GM19023 (cell line): ENCODE results near the gene RGL3.
"Not testable (repeated sequence)": the region's sequence is repeated elsewhere in the genome, so short reads cannot be mapped to it uniquely, and the experiment has no call there.

Source experiments
- ATAC-seq: cut with Tn5 transposase; IDR thresholded peaks from one replicate; pipeline ENCODE4 v1.9.1; 2021; ENCODE audit warnings: mild to moderate bottlenecking, moderate library complexity; ENCODE audit not compliant: unreplicated experiment

The RGL3 gene

DNA sequence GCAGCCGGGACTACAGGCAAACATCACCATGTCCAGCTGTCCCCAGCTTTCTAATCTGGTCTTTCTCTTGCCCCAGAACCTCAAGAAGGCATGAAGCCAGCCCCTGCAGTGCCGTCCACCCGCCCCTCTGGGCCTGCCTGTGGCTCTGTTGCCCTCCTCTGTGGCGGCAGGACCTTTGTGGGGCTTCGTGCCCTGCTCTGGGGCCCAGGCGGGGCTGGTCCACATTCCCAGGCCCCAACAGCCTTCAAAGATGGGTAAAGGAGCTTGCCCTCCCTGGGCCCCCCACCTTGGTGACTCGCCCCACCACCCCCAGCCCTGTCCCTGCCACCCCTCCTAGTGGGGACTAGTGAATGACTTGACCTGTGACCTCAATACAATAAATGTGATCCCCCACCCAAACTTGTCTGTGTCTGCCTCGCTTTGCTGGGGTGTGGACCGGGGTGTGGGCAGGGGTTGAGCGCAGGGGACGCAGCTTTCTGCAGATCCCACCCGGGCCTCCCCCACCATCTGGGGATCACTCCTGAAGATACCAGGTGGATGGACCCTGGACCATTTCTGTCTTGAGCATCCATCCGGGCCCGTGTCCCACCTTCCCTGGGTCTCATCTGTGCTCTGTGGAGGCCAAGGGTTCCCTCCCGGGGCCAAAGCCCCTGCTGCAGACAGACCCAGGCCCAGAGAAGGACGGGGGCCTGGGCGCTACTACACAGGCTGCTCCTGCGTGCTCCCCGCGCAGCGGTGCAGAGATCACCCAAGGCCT lies 31.6 kb upstream of the RGL3 start:
- ATAC-seq: no peak

- no peak for ATAC-seq
Observed at GRCh38 chr19:11448923-11449554, 29.9 kb upstream of the RGL3 start.

GRCh38 chr19:11448410-11448809 lies 29.3 kb upstream of the RGL3 start:
- no peak for ATAC-seq

DNA sequence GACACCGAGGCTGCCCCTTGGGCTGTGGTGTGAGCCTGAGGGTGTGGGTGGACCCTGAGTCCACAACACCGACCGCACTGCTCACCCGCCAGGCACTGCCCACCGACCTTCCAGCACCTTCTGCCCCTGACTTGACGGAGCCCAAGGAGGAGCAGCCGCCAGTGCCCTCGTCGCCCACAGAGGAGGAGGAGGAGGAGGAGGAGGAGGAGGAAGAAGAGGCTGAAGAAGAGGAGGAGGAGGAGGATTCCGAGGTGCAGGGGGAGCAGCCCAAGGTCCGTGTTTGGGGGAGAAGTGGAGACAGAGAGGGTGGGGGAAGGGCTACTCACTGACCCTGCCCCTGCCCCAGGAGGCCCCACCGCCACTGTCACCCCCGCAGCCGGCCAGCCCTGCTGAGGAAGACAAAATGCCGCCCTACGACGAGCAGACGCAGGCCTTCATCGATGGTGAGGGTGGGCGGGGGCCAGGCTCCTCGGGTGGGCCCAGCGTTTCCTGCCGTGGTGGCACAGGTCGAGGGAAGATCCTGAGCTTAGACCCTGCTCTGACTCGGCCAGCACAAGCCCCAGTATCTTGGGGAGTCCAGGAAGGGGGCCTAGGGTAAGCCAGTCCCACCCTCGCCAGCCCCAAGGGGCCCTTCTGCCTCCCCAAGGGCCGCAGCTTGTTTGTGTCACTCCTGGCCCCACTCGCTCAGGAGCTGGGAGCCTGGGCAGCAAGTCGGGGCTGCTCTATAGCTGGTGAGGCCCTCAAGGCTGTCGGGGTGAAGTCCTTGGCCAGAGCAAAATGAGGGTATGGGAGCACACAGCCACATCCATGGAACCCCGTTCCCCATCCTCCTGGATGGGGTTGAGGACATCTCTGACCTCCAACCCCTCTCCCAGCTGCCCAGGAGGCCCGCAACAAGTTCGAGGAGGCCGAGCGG lies 28.5 kb upstream of the RGL3 start:
- no peak for ATAC-seq

GRCh38 chr19:11446652-11447301 lies 27.7 kb upstream of the RGL3 start:
- ATAC-seq: no peak

- ATAC-seq: no peak
Observed at GRCh38 chr19:11446271-11446651, 27.1 kb upstream of the RGL3 start.

- ATAC-seq: no peak
Observed at GRCh38 chr19:11445141-11445540, 26.0 kb upstream of the RGL3 start.

- no peak for ATAC-seq
Observed at GRCh38 chr19:11444059-11444458, 24.9 kb upstream of the RGL3 start.

GRCh38 chr19:11437955-11438354 lies 18.8 kb upstream of the RGL3 start:
- ATAC-seq: no peak

GRCh38 chr19:11435833-11436313 lies 16.8 kb upstream of the RGL3 start:
- ATAC-seq: no peak

DNA sequence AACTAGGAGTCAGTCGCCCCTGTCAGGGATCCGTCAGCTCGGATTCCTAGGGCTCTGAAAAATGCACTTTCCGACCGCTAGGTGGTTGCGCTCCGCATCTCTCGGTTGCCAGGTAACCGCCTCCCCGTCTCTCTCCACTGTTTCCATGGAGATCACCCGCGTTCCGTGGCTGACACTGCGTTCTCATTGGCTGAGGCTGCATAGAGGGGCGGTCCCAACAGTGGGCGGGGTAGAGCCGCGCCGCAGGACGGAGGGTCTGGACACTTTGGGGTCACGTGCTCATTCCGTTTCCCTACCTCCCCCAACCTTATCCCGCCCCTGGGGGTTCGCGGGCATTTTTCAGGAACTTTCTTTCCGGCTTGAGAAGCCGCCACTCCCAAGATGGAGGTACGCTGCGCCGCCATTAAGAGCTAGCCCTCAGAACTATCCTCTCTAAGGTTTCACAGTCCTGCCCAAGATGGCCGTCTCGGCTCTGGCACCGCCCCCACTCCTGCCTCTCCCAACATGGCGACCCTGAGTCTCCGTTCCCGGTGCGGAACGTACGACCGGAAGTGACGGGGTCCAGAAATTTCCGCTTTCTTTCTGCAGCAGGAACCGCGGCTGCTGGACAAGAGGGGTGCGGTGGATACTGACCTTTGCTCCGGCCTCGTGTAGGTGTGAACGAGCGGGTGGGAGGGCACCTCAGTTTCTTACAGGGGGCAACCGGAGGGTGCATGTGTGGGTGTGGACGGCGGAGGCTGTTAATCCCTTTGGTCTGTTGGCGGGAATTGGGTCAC lies 16.1 kb upstream of the RGL3 start, which contains the start of the genes ODAD3 and PRKCSH:
ODAD3 (minus strand) TSS at position 65 of the 776 bp plus-strand sequence. CDS start 105 bp downstream, outside the sequence.
PRKCSH (plus strand) TSS at position 579 of the 776 bp plus-strand sequence. CDS start 483 bp downstream, outside the sequence.
- peak; percentile 86 for ATAC-seq

DNA sequence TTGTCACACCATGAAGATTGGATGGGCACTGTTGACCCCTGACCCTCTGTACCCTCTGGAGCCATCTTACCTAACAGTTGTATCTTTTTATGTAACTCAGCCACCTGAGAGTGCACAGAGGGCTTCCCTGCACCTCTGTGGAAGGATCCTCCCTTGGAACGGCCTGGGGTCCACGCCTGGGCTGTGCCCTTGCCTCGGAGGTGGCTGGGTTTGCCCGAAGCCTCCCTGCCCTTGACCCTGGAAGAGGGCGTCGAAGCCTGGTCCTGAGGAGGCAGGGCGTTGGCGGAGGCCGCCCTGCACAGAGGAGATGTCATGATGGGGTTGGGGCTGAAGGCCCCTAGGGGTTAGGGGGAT lies 15.6 kb upstream of the RGL3 start:
- ATAC-seq: peak; percentile 5

GRCh38 chr19:11433526-11433925 lies 14.4 kb upstream of the RGL3 start:
- not testable (repeated sequence) for ATAC-seq

- no peak for ATAC-seq
Observed at GRCh38 chr19:11426656-11427055, 7.5 kb upstream of the RGL3 start.

DNA sequence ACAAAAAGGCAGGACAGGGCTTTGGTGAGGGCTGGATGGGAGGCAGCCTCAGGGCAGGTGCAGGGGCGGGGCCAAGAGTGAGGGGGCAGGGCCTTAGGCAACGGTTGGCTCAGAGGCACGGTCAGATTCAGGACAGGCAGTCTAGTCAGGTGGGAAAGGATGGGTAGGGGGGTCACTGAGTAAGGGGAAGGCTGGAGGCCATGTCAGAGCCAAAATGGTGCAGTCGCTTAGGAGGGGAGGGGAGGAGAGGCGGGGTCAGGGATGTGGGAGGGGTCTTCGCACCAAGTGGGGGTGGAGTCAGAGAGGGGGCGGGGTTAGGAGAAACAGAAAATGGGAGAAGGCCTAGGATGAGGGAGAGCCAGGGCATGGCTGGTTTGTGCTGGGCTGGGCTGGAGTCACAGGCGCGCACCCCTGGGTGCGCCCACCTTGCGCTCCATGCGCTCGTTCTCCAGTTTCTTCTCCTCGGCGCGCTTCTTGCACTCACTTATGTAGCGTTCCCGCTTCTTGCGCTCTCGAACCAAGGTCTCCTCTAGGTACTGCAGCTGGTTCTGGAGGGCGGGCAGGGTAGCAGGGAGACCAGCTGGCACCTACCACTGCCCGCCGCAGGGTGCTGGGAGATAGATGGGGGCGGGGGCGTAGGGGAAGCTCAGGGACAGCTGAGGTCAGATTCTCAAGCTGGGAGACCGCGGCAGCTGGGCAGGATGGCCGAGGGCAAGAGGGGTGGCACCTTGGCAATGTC lies 6.8 kb upstream of the RGL3 start:
- ATAC-seq: no peak

DNA sequence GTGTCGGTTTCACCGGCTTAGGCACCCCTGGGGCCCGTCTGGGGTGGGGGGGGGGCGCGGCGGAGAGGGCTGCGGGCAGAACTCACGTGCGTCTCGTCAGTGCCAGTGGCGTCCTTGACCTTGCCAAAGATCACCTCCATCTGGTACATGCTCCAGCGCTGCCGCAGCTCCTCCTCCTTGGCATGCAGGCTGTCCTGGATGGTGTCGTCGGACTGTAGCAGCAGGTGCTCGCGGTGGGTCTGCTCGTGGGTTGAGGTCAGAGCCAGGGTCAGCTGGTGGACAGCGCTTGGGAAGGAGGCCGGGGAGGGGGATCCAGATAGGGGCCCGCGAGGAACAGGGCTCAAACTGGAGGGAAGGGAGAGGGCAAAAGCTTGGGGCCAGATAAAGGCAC lies 4.7 kb upstream of the RGL3 start:
- ATAC-seq: no peak

- no peak for ATAC-seq
Observed at GRCh38 chr19:11423164-11423790, 4.2 kb upstream of the RGL3 start.

DNA sequence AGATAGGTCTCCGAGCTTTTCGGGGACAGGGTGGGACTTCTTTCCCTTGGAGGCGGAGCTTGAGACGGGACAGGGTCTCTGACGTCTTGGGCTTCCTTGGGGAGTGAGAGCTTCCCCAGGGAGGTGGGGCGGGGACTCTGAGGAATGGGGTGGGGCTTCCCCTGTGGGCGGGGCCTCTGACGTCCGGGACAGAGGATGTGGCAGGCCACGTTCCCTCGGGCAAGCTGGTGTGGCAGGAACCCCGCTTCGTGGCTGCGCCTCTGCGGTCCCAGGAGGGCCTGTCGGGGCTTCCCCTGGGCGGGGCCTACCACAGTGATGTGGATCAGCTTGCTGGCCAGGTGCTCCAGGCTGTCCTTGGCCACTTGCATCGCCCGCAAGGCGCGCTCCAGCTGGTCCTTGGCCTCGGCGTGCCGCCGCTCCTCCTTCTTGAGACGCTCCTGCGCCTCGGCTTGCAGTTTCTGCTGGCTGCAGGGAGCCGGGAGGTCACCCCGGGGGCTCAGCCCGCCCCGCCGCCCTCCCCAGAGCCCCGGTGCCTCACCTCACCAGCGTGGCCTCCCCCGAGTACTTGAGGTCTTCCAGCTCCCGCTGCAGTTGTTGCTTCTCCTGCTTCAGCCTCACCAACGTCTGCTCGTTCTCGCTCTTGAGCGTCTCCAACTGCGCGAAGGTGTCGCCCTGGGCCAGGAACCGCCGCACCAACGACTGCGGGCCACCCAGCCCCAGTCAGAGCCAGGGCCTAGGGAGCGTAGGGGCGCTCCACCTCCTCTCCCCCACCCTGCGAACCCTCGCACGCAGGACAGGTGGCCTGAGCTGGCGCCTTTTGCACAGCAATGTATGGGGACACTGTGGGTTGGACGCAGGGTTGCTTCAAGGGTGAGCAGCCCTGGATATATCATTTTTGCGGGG lies 3.3 kb upstream of the RGL3 start:
- ATAC-seq: no peak
